Vagina (tissue), 2 donors: ENCODE data around the gene LURAP1L. TPM values are rescaled to one million over a fixed set of nuclear protein-coding genes. Genes with fewer than 3 reads are reported as not detected.
A peak's percentile ranks its signal among the peaks of the same experiment; 100 is the strongest.

Source experiments
- DNase-seq, 2 donors: peaks; one replicate each; pipeline ENCODE4 v3.0.0-alpha.2; 2017; ENCODE audit errors: extremely low spot score in 2 of 2
- H3K27ac ChIP-seq: fragments of 200-600 bp; sonication (generic); one replicate; pipeline ENCODE4 v1.5.1; 2019
- H3K27me3 ChIP-seq: fragments of 200-600 bp; sonication (generic); one replicate; pipeline ENCODE4 v1.5.1; 2019
- H3K36me3 ChIP-seq, 2 donors: fragments of 200-600 bp; sonication (generic); one replicate each; pipeline ENCODE4 v1.5.1; 2017 to 2019
- H3K4me1 ChIP-seq: fragments of 200-600 bp; sonication (generic); one replicate; pipeline ENCODE4 v1.5.1; 2019
- H3K4me3 ChIP-seq, 2 donors: fragments of 200-600 bp; sonication (generic); 1 replicate in 1 of 2; 2 replicates in 1 of 2; pipeline ENCODE4 v1.5.1; 2016 to 2019
- H3K9me3 ChIP-seq: fragments of 200-600 bp; sonication (generic); one replicate; pipeline ENCODE4 v1.5.1; 2019
- POLR2A ChIP-seq, 2 donors: fragments of 450-650 bp; IDR thresholded peaks; one replicate each; pipeline ENCODE4 v1.6.1; 2017; ENCODE audit warnings: antibody characterized with exemption in 2 of 2, mild to moderate bottlenecking in 2 of 2, moderate library complexity in 2 of 2
- POLR2AphosphoS5 ChIP-seq, 2 donors: sonication (generic); formaldehyde crosslinking; IDR thresholded peaks; one replicate each; pipeline ENCODE4 v1.9.0; 2017; ENCODE audit warnings: antibody characterized with exemption in 2 of 2, mild to moderate bottlenecking in 2 of 2, low read depth in 1 of 2; ENCODE audit not compliant: insufficient read depth in 1 of 2
- intact Hi-C: fragments of 100-400 bp; cut with DNase I; formaldehyde crosslinking; loops from one replicate; pipeline ENCODE4 v1.15.1; 2023
- total RNA-seq: library from RNA; depleted of rRNA; stranded (reverse); fragments of >200 nt; gene quantifications from one replicate; pipeline ENCODE4 v1.2.3, GENCODE V29; 2016
- TF ChIP-seq, protein P1 (sequence below), 3 experiments: fragments of 450-650 bp in 2 of 3; fragments of 200-600 bp in 1 of 3; sonication (generic) in 1 of 3; IDR thresholded peaks; one replicate each; pipeline ENCODE4 v1.5.1; 2017 to 2019; ENCODE audit warnings: antibody characterized with exemption in 3 of 3, mild to moderate bottlenecking in 2 of 3, moderate library complexity in 2 of 3

The LURAP1L gene
- total RNA-seq, 1 donor from 2014 or later = 14.5 TPM

DNA sequence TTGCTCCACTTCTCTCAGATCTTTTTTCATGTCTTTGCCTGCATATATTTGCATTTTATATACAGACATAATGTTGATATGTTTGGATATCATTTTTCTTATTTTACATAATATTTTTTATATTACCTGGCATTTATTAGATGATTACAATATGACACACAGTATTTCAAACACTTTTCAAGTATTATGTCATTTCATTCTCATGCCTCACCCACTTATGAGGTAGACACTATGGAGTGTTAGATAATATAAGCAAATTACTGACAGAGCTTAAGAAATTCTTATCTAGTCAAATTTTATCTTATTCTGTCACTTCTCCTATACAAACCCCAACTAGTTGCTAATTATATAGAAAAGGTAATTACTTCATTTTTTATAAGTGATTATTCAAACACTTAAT is 11.1 kb downstream of the LURAP1L start:
- peaks cover 36% of the 10 kb centered on the region for H3K4me1 ChIP-seq
- intact Hi-C loops = no loop called here
- H3K9me3 ChIP-seq = no peaks in the 10 kb centered on the region
- H3K4me3 ChIP-seq = no peak overlapping the region
- TF ChIP-seq POLR2A (IDR thresholded peaks at IDR 0.05) (no peak), POLR2AphosphoS5 (IDR thresholded peaks at IDR 0.05; ENCODE audit: insufficient read depth in 1 of 2, low read depth in 1 of 2) (no peak)
- TF ChIP-seq, protein P1, sequence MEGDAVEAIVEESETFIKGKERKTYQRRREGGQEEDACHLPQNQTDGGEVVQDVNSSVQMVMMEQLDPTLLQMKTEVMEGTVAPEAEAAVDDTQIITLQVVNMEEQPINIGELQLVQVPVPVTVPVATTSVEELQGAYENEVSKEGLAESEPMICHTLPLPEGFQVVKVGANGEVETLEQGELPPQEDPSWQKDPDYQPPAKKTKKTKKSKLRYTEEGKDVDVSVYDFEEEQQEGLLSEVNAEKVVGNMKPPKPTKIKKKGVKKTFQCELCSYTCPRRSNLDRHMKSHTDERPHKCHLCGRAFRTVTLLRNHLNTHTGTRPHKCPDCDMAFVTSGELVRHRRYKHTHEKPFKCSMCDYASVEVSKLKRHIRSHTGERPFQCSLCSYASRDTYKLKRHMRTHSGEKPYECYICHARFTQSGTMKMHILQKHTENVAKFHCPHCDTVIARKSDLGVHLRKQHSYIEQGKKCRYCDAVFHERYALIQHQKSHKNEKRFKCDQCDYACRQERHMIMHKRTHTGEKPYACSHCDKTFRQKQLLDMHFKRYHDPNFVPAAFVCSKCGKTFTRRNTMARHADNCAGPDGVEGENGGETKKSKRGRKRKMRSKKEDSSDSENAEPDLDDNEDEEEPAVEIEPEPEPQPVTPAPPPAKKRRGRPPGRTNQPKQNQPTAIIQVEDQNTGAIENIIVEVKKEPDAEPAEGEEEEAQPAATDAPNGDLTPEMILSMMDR (IDR thresholded peaks at IDR 0.05) = no peak
- no peaks in the 10 kb centered on the region for H3K27me3 ChIP-seq
- H3K27ac ChIP-seq = no peak overlapping the region
- DNase-seq = no peak
- no peaks in the 10 kb centered on the region for H3K36me3 ChIP-seq

DNA sequence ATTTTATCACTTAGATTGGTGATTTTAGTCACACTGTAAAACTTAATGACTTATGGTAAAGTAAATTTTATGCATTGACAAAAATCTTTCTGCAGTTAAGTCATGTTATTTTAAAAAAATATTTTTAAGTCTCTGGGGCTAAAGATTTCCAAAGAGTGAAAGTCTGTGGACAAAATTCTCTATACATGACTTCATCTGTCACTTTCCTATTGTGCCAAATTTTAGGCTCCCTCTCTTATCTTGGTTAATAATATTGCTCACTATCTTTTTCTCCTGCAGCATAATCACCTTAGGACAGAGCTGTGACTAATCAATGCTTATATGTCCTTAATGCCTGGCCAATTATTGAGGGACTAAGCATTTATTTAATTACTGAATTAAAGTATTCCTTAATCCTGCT is 15.2 kb downstream of the LURAP1L start:
- intact Hi-C loops = no loop called here

DNA sequence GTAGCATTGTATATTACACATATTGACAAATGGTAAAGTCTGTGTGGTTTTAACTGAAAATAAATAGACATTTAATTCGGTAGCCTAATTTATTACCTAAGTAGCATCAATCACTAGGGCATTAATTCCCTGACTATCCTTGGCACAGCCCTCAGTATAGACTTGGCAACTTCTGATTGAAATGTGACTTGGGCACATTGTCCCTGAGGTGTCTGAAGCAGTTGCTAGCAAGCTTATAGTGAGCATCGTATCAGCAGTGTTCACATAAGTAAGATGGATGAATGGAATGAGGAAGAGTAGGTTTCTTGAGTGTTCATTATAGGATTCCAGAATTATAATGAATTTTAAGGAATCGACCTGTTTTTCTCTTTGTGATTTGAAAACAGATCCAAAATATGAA is 16.1 kb downstream of the LURAP1L start:
- no peaks in the 10 kb centered on the region for H3K36me3 ChIP-seq
- intact Hi-C loops = no loop called here
- peaks cover 43% of the 10 kb centered on the region for H3K4me1 ChIP-seq
- no peaks in the 10 kb centered on the region for H3K27me3 ChIP-seq
- H3K9me3 ChIP-seq = no peaks in the 10 kb centered on the region
- no peak for TF ChIP-seq POLR2A (IDR thresholded peaks at IDR 0.05)
- TF ChIP-seq POLR2AphosphoS5 (IDR thresholded peaks at IDR 0.05; ENCODE audit: insufficient read depth in 1 of 2, low read depth in 1 of 2) = no peak
- TF ChIP-seq, protein P1 (IDR thresholded peaks at IDR 0.05) = no peak
- DNase-seq = no peak
- H3K27ac ChIP-seq = peak overlapping the region; percentile 22
- no peak overlapping the region for H3K4me3 ChIP-seq

More for the DNA sequence above, 15.2 kb downstream of the LURAP1L start:
- H3K27ac ChIP-seq = peak overlapping the region; percentile 22
- TF ChIP-seq POLR2A (IDR thresholded peaks at IDR 0.05) = no peak
- TF ChIP-seq, protein P1 (IDR thresholded peaks at IDR 0.05) = no peak
- TF ChIP-seq POLR2AphosphoS5 (IDR thresholded peaks at IDR 0.05; ENCODE audit: insufficient read depth in 1 of 2, low read depth in 1 of 2) = no peak
- H3K4me1 ChIP-seq = peaks cover 52% of the 10 kb centered on the region
- H3K27me3 ChIP-seq = no peaks in the 10 kb centered on the region
- H3K9me3 ChIP-seq = no peaks in the 10 kb centered on the region
- H3K4me3 ChIP-seq = no peak overlapping the region
- no peaks in the 10 kb centered on the region for H3K36me3 ChIP-seq
- DNase-seq = no peak

DNA sequence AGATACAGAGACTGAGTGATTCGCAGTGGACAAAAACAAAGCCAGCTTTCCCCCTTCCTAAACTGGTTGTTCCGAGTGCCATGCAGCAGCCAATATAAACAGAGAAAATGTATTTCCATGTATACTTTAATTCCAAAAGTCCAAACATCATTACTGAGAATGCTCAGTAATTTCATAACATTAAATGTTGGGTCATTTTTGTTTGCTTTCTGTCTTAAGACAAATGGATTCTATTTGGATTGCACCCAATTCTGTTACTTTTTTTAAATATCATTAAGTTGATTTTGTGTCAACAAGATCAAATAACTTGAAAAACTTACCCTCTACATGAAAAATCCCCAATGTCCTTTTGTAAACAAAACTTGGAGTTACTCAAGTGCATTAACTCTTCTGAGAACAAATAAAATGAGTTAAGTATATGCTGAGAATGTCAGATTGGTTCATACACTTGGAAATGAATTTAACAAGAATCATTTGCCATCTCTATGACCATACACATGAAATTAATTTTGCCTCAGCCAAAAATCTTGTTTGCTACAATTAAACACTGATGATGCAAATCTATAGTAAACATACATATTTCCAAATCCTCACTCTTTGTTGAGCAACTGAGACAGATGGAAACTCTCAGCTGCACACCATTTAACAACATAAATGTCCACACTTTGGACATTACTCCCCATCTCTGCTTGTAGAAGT is 19.4 kb downstream of the LURAP1L start:
- no peaks in the 10 kb centered on the region for H3K36me3 ChIP-seq
- intact Hi-C loops = no loop called here
- H3K4me1 ChIP-seq = peaks cover 42% of the 10 kb centered on the region
- H3K9me3 ChIP-seq = no peaks in the 10 kb centered on the region
- no peak for DNase-seq
- H3K27me3 ChIP-seq = no peaks in the 10 kb centered on the region
- no peak overlapping the region for H3K4me3 ChIP-seq
- no peak overlapping the region for H3K27ac ChIP-seq
- TF ChIP-seq POLR2AphosphoS5 (IDR thresholded peaks at IDR 0.05; ENCODE audit: insufficient read depth in 1 of 2, low read depth in 1 of 2) (peak in 1 of 2 donors; percentile 32), POLR2A (IDR thresholded peaks at IDR 0.05) (no peak)

DNA sequence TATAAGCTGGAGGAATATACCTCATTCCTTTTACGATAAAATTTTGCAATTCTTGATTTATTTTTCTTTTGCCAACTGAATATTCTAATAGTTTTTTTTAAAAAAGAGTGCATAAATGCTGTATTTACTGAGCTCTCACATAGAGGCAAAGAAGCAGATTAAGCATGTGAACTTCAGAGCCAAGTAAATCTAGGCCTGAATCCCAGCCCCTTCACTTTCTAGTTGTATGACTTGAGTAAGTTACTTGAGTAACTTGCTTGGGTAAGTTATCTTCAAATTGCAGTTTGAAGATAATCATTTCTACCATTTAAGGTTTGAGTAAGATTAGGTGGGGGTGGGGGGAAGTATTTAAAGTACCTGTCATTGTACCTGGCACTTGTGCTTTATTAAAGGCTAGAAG is 21.8 kb downstream of the LURAP1L start:
- Histone ChIP-seq H3K4me1 (peaks cover 33% of the 10 kb centered on the region), H3K27me3 (no peaks in the 10 kb centered on the region), H3K9me3 (no peaks in the 10 kb centered on the region), H3K27ac (peak overlapping the region; percentile 33), H3K4me3 (no peak overlapping the region), H3K36me3 (no peaks in the 10 kb centered on the region)
- TF ChIP-seq, protein P1 (IDR thresholded peaks at IDR 0.05) = no peak
- TF ChIP-seq POLR2AphosphoS5 (IDR thresholded peaks at IDR 0.05; ENCODE audit: insufficient read depth in 1 of 2, low read depth in 1 of 2) (no peak), POLR2A (IDR thresholded peaks at IDR 0.05) (no peak)
- no peak for DNase-seq
- intact Hi-C loops = no loop called here
